K562 (cell line): ENCODE data around the gene UNC5C.

Source experiments
- ATF7 ChIP-seq: fragments of 450-650 bp; IDR thresholded peaks from 2 replicates; pipeline ENCODE4 v1.7.1; 2014; ENCODE audit warnings: mild to moderate bottlenecking, moderate library complexity
- MAFK ChIP-seq: IDR thresholded peaks from 2 replicates; pipeline ENCODE4 v1.6.1; 2011; ENCODE audit warnings: low read length, improper control_type of control experiment
- NCOA2 ChIP-seq, 2 experiments: fragments of 450-650 bp; IDR thresholded peaks; 2 replicates each; pipeline ENCODE4 v1.6.1; 2018; ENCODE audit warnings: mild to moderate bottlenecking in 2 of 2, moderate library complexity in 1 of 2; ENCODE audit not compliant: partially characterized antibody in 2 of 2
- POLR2AphosphoS5 ChIP-seq: IDR thresholded peaks from 2 replicates; pipeline ENCODE4 v1.6.1; 2011; ENCODE audit warnings: mild to moderate bottlenecking, low read depth, low read length, moderate library complexity; ENCODE audit not compliant: control insufficient read depth, insufficient read depth
- YY1 ChIP-seq, 3 experiments: IDR thresholded peaks; 2 replicates each; pipeline ENCODE4 v1.6.1; 2011; ENCODE audit warnings: low read length in 2 of 3, mild to moderate bottlenecking in 2 of 3, moderate library complexity in 2 of 3, borderline replicate concordance in 1 of 3, control low read depth in 1 of 3, low read depth in 1 of 3; ENCODE audit not compliant: insufficient read depth in 3 of 3, insufficient replicate concordance in 2 of 3, control insufficient read depth in 1 of 3, insufficient read length in 1 of 3; ENCODE audit errors: extremely low read depth in 1 of 3
- ZNF780A ChIP-seq: fragments of 250-450 bp; sonication (Bioruptor Pico); IDR thresholded peaks from 2 replicates; pipeline ENCODE4 v1.5.0; 2021; ENCODE audit warnings: mild to moderate bottlenecking
- TF ChIP-seq, protein P1 (sequence below), 3 experiments: IDR thresholded peaks in 2 of 3; conservative IDR thresholded peaks in 1 of 3; 2 replicates each; pipeline ENCODE4 v1.5.1; 2011 to 2012; ENCODE audit warnings: low read length in 3 of 3, mild to moderate bottlenecking in 3 of 3, control low read depth in 2 of 3, improper control_type of control experiment in 1 of 3, inconsistent platforms in 1 of 3, low read depth in 1 of 3, mixed read lengths in 1 of 3, moderate library complexity in 1 of 3; ENCODE audit not compliant: insufficient read depth in 2 of 3
- TF ChIP-seq, protein P2 (sequence below): fragments of 250-450 bp; sonication (Bioruptor Pico); IDR thresholded peaks from 2 replicates; pipeline ENCODE4 v1.4.0; 2020; ENCODE audit warnings: mild to moderate bottlenecking

DNA sequence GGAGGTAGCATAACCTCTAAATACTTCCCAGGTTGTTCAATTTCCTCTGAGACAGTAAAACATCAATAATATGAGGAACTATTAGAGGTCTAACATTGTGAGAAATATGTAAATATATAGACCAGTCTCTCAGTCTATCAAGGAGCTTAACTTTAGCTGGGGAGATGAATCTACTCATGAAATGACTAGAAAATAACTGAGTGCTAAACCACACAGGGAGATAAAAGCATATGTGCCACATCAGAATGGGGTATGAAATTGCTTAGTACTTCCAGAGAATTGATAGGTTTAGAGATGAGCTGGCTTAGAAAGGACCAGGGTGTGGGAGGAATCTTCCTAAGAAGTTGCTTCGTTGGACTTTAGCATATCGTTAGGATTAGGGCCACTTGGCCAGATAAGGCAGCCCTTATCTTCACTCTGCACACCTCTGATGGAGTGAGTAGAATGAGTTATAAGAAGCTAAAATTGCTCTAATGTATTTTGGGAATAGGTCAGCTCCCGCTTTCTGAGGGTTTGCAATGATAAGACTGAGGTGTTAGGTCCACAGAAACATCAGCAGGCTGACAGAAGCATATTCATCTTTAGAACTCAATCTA is 299.2 kb downstream of the UNC5C start:
- TF ChIP-seq NCOA2 (IDR thresholded peaks at IDR 0.05; ENCODE audit: partially characterized antibody in 2 of 2) (peak in 1 of 2 experiments; percentile 52), POLR2AphosphoS5 (peak; percentile 70; the same call in 1 of the 2 replicates), ATF7 (no peak), ZNF780A (CRISPR knock-in tag) (no peak), YY1 (IDR thresholded peaks at IDR 0.05; ENCODE audit: borderline replicate concordance in 1 of 3, control insufficient read depth in 1 of 3, extremely low read depth in 1 of 3, insufficient read depth in 3 of 3, insufficient read length in 1 of 3, insufficient replicate concordance in 2 of 3, low read depth in 1 of 3, low read length in 2 of 3) (no peak), MAFK (no peak)
- TF ChIP-seq, protein P1, sequence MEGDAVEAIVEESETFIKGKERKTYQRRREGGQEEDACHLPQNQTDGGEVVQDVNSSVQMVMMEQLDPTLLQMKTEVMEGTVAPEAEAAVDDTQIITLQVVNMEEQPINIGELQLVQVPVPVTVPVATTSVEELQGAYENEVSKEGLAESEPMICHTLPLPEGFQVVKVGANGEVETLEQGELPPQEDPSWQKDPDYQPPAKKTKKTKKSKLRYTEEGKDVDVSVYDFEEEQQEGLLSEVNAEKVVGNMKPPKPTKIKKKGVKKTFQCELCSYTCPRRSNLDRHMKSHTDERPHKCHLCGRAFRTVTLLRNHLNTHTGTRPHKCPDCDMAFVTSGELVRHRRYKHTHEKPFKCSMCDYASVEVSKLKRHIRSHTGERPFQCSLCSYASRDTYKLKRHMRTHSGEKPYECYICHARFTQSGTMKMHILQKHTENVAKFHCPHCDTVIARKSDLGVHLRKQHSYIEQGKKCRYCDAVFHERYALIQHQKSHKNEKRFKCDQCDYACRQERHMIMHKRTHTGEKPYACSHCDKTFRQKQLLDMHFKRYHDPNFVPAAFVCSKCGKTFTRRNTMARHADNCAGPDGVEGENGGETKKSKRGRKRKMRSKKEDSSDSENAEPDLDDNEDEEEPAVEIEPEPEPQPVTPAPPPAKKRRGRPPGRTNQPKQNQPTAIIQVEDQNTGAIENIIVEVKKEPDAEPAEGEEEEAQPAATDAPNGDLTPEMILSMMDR (IDR thresholded peaks at IDR 0.05 in 2 of 3, conservative IDR thresholded peaks at IDR 0.05 in 1 of 3; ENCODE audit: insufficient read depth in 2 of 3, low read depth in 1 of 3, low read length in 3 of 3): no peak
- TF ChIP-seq, protein P2, sequence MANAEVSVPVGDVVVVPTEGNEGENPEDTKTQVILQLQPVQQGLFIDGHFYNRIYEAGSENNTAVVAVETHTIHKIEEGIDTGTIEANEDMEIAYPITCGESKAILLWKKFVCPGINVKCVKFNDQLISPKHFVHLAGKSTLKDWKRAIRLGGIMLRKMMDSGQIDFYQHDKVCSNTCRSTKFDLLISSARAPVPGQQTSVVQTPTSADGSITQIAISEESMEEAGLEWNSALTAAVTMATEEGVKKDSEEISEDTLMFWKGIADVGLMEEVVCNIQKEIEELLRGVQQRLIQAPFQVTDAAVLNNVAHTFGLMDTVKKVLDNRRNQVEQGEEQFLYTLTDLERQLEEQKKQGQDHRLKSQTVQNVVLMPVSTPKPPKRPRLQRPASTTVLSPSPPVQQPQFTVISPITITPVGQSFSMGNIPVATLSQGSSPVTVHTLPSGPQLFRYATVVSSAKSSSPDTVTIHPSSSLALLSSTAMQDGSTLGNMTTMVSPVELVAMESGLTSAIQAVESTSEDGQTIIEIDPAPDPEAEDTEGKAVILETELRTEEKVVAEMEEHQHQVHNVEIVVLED (CRISPR knock-in tag): no peak
